Measurements from ENCODE around the gene EHBP1L1.

Gene EHBP1L1

DNA sequence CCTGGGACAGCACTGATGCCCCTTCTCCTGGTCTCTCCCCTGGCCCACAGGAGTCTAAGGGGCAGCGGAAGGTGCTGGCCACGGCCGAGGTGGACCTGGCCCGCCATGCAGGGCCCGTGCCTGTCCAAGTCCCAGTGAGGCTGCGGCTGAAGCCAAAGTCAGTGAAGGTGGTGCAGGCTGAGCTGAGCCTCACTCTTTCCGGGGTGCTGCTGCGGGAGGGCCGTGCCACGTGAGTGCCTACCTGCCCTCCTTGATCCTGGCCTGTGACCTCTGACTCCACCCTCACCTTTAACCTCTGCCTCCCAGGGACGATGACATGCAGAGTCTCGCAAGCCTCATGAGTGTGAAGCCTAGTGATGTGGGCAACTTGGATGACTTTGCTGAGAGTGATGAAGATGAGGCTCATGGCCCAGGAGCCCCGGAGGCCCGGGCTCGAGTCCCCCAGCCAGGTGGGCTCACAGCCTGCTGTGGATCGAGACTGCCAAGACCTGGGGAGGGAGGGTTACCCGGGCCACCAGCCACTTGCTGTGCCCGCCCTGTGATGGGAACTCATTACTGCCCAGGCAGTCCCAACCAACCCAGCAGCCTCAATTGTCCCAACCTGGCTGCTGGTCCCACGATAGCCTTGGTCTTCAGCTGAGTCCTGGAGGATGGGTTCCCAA is 4.3 kb downstream of the EHBP1L1 start:
- no peak for DNase-seq

- DNase-seq: no peak
Measured at GRCh38 chr11:65580756-65581155, 4.9 kb downstream of the EHBP1L1 start.

DNA sequence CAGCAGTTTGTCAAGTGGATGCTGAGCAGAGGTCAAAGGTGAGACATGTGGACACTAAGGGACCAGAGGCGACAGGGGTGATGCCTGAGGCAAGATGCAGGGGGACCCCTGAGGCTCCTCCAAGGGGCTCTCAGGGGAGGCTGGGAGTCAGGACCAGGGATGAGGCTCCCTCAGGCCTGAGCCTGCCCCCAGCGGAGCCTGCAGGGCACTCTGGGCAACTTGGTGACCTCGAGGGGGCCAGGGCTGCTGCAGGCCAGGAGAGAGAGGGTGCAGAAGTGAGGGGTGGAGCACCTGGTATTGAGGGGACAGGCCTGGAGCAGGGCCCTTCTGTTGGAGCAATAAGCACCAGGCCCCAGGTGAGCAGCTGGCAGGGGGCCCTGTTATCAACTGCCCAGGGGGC is 6.1 kb downstream of the EHBP1L1 start:
- DNase-seq: no peak

GRCh38 chr11:65583589-65583988 is 7.7 kb downstream of the EHBP1L1 start:
- no peak for DNase-seq

GRCh38 chr11:65584106-65584505 is 8.3 kb downstream of the EHBP1L1 start:
- DNase-seq: no peak

GRCh38 chr11:65584723-65585171 is 8.9 kb downstream of the EHBP1L1 start:
- no peak for DNase-seq

GRCh38 chr11:65585396-65586246 is 9.8 kb downstream of the EHBP1L1 start:
- DNase-seq: no peak

DNA sequence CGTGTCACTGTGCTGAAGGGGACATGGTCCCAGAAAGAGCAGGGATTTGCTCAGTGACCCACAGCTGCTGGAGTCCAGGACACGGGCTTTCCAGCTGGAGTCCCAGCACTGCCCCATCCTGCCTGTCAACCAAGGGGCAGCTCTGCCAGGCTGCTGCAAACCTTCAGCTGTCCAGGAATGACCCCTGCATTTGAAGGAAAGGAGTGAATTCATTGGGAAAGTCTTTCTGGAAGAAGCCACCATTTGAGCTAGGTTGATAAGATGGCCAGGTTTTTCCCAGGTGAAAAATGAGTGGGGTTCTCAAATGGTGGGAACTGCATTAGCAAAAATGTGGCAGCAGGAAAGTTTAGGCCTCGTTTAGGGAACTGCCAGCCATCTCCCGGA is 10.4 kb downstream of the EHBP1L1 start:
- no peak for DNase-seq

GRCh38 chr11:65586676-65587075 is 10.8 kb downstream of the EHBP1L1 start:
- no peak for DNase-seq

DNA sequence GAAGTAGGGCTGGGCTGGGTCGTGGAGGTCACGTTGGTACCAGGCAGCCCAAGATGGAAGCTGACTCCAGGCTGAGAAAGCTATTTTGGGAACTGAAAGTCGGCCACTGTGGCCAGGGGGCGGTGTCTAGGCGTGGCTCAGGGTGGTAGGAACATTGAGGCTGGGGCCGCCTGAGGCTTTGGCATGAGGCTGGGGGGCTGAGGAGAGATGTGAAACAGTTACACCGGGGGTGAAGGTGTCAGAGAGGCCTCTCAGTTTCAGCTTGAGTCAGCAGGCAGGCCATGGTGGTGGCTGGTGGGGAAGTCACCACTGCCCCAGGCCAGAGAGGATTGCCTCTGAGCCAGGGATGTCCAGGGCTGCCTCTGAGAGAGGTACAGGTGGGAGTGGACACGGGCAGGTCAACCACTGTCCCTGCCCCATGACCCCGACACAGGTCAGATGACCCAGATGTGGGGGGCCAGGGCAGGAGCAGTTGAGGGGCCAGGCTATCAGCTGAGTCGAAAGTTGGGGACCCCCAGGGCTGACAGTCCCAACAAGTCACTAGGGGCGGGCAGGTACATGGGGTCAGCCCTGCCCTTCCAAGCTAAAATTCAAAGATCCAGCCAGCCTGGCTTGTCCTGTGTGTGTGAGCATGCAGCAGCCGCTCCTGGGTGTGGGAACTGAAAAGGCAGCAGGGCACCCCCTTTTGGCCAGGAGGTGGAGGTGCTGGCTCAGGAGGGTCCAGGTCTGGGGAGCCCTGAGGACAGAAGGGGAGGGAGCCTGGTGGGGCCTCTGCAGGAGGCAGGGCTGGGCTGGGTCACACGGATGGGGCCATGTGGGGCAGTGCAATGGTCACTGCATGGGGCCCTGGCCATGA is 12.6 kb downstream of the EHBP1L1 start:
- peak; percentile 44 for DNase-seq

DNA sequence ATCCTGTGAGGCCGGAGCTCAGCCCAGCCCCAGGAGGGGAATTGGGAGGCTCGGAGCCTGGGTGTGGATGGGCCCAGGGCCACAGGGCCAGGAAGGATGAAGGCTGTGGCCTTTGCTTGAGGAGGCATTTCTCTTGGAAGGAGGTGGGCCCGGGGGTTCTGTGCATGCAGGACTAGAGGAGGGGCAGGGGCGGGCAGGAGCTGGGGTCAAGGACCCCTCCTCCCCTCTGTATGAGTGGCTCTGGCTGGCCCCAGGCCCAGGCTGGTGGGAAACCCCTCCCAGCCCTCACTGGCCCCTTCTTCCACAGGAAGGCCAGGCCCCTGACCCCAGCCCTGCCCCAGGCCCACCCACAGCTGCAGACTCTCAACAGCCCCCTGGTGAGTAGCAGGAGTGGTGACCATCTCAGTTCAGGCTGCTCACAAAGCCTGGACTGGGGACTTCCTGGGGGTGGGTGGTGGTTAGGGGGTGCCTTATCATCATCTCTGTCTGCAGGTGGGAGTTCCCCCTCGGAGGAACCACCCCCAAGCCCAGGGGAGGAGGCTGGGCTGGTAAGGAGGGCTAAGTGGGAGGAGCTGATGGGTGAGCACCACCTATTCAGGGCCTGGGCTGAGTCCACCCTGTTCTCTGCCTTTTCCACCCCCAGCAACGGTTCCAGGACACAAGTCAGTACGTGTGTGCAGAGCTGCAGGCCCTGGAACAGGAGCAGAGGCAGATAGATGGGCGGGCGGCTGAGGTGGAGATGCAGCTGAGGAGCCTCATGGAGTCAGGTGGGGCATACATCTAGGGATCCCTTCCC is 13.8 kb downstream of the EHBP1L1 start:
- DNase-seq: no peak

DNA sequence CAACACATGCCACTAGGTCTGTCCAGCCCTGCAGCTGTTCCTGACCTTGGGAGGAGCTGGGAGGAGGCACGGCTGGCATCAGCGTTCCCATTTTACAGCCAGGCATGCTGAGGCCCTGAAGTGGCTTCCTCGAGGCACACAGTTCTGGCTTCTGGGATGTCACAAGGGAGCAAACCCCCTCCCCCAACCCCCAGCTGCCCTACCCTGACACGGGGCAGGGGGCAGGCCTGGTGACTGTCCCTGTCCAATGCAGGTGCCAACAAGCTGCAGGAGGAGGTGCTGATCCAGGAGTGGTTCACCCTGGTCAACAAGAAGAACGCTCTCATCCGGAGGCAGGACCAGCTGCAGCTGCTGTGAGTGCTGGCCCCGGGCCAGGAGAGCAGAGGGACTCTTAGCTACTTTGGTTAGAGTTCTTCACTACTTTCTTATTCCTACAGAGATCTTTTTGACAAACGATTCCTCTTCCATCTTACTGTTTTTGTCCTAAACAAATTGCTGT is 14.4 kb downstream of the EHBP1L1 start:
- no peak for DNase-seq

- DNase-seq: peak; percentile 58
Measured at GRCh38 chr11:65591939-65592857, 16.3 kb downstream of the EHBP1L1 start.

DNA sequence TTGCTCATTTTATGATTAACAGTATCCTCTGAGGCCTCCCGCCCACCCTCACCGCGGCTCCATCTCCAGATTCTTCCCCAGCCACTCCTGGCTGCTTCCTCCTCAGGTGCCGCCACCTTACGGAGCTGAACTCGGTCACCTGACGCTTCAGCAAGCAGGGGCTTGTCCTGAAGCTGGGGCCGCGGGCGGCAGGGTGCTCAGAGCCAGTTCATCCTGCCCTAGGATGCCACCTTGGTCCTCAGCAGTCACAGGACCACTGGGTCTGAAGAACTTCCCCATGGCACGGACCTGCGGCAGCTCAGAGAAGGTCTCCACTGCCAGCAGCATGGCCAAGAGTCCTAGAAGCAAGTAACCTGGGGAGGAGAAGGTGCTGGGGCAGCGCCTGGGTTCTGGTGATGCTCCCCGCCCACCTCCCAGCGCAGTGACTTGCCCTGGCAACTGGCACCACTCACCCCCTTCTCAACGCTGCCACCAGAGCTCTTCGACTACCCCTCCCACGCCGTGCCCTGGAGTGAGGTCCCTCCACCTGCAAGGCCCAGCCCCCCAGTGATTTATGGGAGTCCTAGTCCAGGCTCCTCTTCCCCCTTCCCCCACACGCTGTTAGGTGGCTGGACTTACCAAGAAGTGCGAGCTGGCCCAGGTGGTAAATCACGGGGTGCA is 17.1 kb downstream of the EHBP1L1 start:
- no peak for DNase-seq

- DNase-seq: no peak
Measured at GRCh38 chr11:65593518-65594414, 17.9 kb downstream of the EHBP1L1 start.

GRCh38 chr11:65595131-65595530 is 19.3 kb downstream of the EHBP1L1 start:
- DNase-seq: no peak

GRCh38 chr11:65595543-65596281 is 19.9 kb downstream of the EHBP1L1 start, which contains the start of gene KCNK7:
TSS of gene KCNK7 (minus strand) at chr11:65595800. CDS start at chr11:65595772, 28 bp downstream.
- DNase-seq: no peak

- DNase-seq: no peak
Measured at GRCh38 chr11:65596520-65596919, 20.7 kb downstream of the EHBP1L1 start.

DNA sequence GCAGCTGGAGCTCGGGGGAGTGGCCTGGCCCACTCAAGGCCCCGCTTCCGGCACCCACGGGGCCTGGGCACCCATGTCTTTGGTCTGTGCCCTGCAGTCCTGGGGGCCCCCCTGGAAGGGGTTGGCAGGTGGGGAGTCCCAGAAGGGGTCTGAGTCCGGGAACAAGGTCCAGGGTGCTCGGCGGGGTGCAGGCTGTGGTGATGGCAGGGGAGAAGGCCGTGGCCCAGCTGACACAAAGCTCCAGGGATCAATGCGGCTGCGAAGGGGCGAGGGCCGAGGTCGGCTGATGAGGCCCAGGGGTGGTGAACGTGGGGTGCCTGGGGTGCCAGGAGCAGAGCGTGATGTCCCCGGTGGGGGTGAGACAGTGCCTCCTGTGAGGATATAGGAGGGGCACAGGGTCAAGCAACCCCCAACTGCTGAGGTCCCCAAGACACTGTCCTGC is 22.4 kb downstream of the EHBP1L1 start:
- DNase-seq: no peak
